Posterior vena cava (tissue), 2 donors: ENCODE results near the gene SEBOX. TPM values are rescaled to one million over a fixed set of nuclear protein-coding genes. Genes with fewer than 3 reads are reported as not detected.

Experiments
- DNase-seq: peaks from one replicate; pipeline ENCODE4 v3.0.0-alpha.2; 2020; ENCODE audit warnings: low spot score
- intact Hi-C, 2 donors: fragments of 100-400 bp; cut with DNase I; formaldehyde crosslinking; loops; one replicate each; pipeline versions ENCODE4 v1.14.1 to v1.14.2; 2022 to 2023
- total RNA-seq, 2 donors: library from RNA; stranded (reverse); fragmentation: NEBNext Ultra II Directional; extraction: Animal tissue kit (Norgen Biotek cat#: 25700); gene quantifications; one replicate each; pipeline ENCODE4 v1.2.1, GENCODE V29; 2021
- donor health status: DM: yes; HTN: yes; CAD: no.
- donor health status: DM: yes; HTN: yes; CAD: no.

Gene SEBOX
- total RNA-seq, 2 donors from 2014 or later: not detected

- intact Hi-C loops: no loop called here
Observed at GRCh38 chr17:28395426-28395825, 30.4 kb upstream of the SEBOX start.

GRCh38 chr17:28394337-28395116 lies 29.5 kb upstream of the SEBOX start:
- intact Hi-C loops: no loop called here

More at GRCh38 chr17:28395426-28395825, 30.4 kb upstream of the SEBOX start:
- peak; percentile 32 for DNase-seq

GRCh38 chr17:28392491-28392890 lies 27.5 kb upstream of the SEBOX start:
- DNase-seq: peak; percentile 85

More at GRCh38 chr17:28394337-28395116, 29.5 kb upstream of the SEBOX start:
- DNase-seq: peak; percentile 15

GRCh38 chr17:28391401-28391800 lies 26.4 kb upstream of the SEBOX start:
- peak; percentile 43 for DNase-seq

More at GRCh38 chr17:28392491-28392890, 27.5 kb upstream of the SEBOX start:
- intact Hi-C loops: no loop called here

GRCh38 chr17:28390984-28391383 lies 26.0 kb upstream of the SEBOX start:
- DNase-seq: no peak
- intact Hi-C loops: no loop called here

More at GRCh38 chr17:28391401-28391800, 26.4 kb upstream of the SEBOX start:
- intact Hi-C loops: no loop called here

GRCh38 chr17:28390563-28390962 lies 25.6 kb upstream of the SEBOX start:
- intact Hi-C loops: no loop called here
- peak; percentile 1 for DNase-seq

GRCh38 chr17:28390141-28390540 lies 25.1 kb upstream of the SEBOX start:
- DNase-seq: no peak
- intact Hi-C loops: no loop called here

GRCh38 chr17:28388106-28388505 lies 23.1 kb upstream of the SEBOX start:
- intact Hi-C loops: no loop called here
- DNase-seq: peak; percentile 71

GRCh38 chr17:28386391-28386790 lies 21.4 kb upstream of the SEBOX start:
- intact Hi-C loops: no loop called here
- no peak for DNase-seq

GRCh38 chr17:28385406-28385805 lies 20.4 kb upstream of the SEBOX start:
- intact Hi-C loops: no loop called here
- peak; percentile 74 for DNase-seq

- DNase-seq: peak; percentile 71
- intact Hi-C loops: no loop called here
Observed at GRCh38 chr17:28385037-28385400, 20.0 kb upstream of the SEBOX start.

GRCh38 chr17:28384281-28385036 lies 19.5 kb upstream of the SEBOX start:
- intact Hi-C loops: no loop called here
- DNase-seq: peak; percentile 86

GRCh38 chr17:28381141-28381825 lies 16.3 kb upstream of the SEBOX start:
- intact Hi-C loops: no loop called here
- peak; percentile 82 for DNase-seq

- DNase-seq: peak; percentile 54
- intact Hi-C loops: loop anchor here in 1 of 2 donors (2.0 kb wide), 1 partner anchor 15 kb away; the partner anchor contains the start of gene SEBOX
Observed at GRCh38 chr17:28379814-28380801, 15.1 kb upstream of the SEBOX start.

- peak; percentile 42 for DNase-seq
- intact Hi-C loops: no loop called here
Observed at GRCh38 chr17:28372945-28373274, 7.9 kb upstream of the SEBOX start.

- peak; percentile 85 for DNase-seq
- intact Hi-C loops: no loop called here
Observed at GRCh38 chr17:28372203-28372944, 7.4 kb upstream of the SEBOX start.

- intact Hi-C loops: no loop called here
- peak; percentile 95 for DNase-seq
Observed at GRCh38 chr17:28371245-28372202, 6.5 kb upstream of the SEBOX start, which contains the start of gene SARM1. Gene SARM1 (plus strand): TSS chr17:28371694. CDS start chr17:28372033, 339 bp downstream.
